Measurements from ENCODE around the gene TTC1. TPM values are rescaled to one million over a fixed set of nuclear protein-coding genes. Genes with fewer than 3 reads are reported as not detected.

Gene TTC1
- total and polyA plus RNA-seq, 9 of the 15 experiments (the other 6 are each of a cell fraction or from before 2014, with no cell fraction given) = 51.9 to 173 (median 87.7) TPM

- TF ChIP-seq ZBTB9 (CRISPR knock-in tag; IDR thresholded peaks at IDR 0.05) (no peak), SP2 (IDR thresholded peaks at IDR 0.05; ENCODE audit: extremely low read depth, low read depth, low read length, poor library complexity, severe bottlenecking) (no peak), SP1 (CRISPR knock-in tag; IDR thresholded peaks at IDR 0.05) (no peak), ZNF431 (CRISPR knock-in tag; IDR thresholded peaks at IDR 0.05) (no peak), ZFPM2 (CRISPR knock-in tag; IDR thresholded peaks at IDR 0.05) (no peak), MAFG (tag; conservative IDR thresholded peaks at IDR 0.05) (peak; percentile 54)
These were observed 13.0 kb upstream of the TTC1 start (continued) for GRCh38 chr5:159995907-159996306.

GRCh38 chr5:160001457-160001856 is 7.5 kb upstream of the TTC1 start:
- Histone ChIP-seq H3K36me3 (ENCODE audit: control insufficient read depth, insufficient read depth, low read length) (no peaks in the 10 kb centered on the region), H3K27ac (ENCODE audit: extremely low read depth, low read depth, low read length) (no peak overlapping the region), H3K9me3 (replicated peaks; ENCODE audit: control insufficient read depth, insufficient read depth, low read depth, low read length) (no peaks in the 10 kb centered on the region), H4K20me1 (replicated peaks; ENCODE audit: control insufficient read depth, insufficient read depth, low read length) (no peaks in the 10 kb centered on the region), H3K79me2 (ENCODE audit: control insufficient read depth, insufficient read depth, low read length) (no peaks in the 10 kb centered on the region), H2AFZ (ENCODE audit: low read depth, low read length) (no peak overlapping the region), H3K4me2 (ENCODE audit: insufficient read depth, low read length) (no peak overlapping the region), H3K9me1 (ENCODE audit: control insufficient read depth, insufficient read depth, low read length) (no peaks in the 10 kb centered on the region), H3K27me3 (ENCODE audit: control insufficient read depth in 2 of 2, insufficient read depth in 2 of 2, low read length in 2 of 2) (peaks cover 3 to 17% of the 10 kb centered on the region in 2 experiments; a peak in 4 of 5 replicates), H3K4me1 (replicated peaks in 1 of 2; ENCODE audit: control insufficient read depth in 2 of 2, insufficient read depth in 2 of 2, low read length in 2 of 2) (no peaks in the 10 kb centered on the region), H3K9ac (ENCODE audit: insufficient read depth in 1 of 2, low read depth in 2 of 2, low read length in 2 of 2) (no peak overlapping the region), H3K4me3 (no peak overlapping the region)
- ChIA-PET CTCF (ENCODE audit: low intra/inter-chr PET ratio) (interaction anchor here (0.5 kb wide), 1 partner anchor 36 kb away, joined by 3 read pairs; no protein-coding TSS in a partner anchor), POLR2A (interaction anchor here (1.7 kb wide), 1 partner anchor 8 kb away, joined by 5 read pairs; the partner anchor contains the start of gene TTC1)
- ATAC-seq (no peak), FAIRE-seq (no peak), DNase-seq (ENCODE audit: extremely low read depth in 1 of 4, low spot score in 3 of 4) (no peak)
- 29% methylated on average over 3 of the region's 3 CpGs for WGBS (ENCODE audit: insufficient coverage, low coverage, missing lambda C conversion rate)
- intact Hi-C loops (cut with micrococcal nuclease) = no loop called here
- no TSS peak for BruUV-seq (replicated peaks)
- in situ Hi-C loops (cut with MboI) = no loop called here
- TF ChIP-seq KLF10 (CRISPR knock-in tag; IDR thresholded peaks at IDR 0.05) (no peak), GATAD2B (IDR thresholded peaks at IDR 0.05; ENCODE audit: borderline replicate concordance) (no peak), RBM15 (IDR thresholded peaks at IDR 0.05; ENCODE audit: insufficient read depth, low read length) (no peak), ARNT (IDR thresholded peaks at IDR 0.05) (no peak), DMBX1 (CRISPR knock-in tag; IDR thresholded peaks at IDR 0.05; ENCODE audit: borderline replicate concordance) (no peak), ELF2 (CRISPR knock-in tag; IDR thresholded peaks at IDR 0.05) (no peak), CHD1 (IDR thresholded peaks at IDR 0.05; ENCODE audit: low read length) (no peak)

All from K562 (cell line).